NB4 (cell line): ENCODE results near the gene GPR137B.

Experiments
- CTCF ChIP-seq: IDR thresholded peaks from one replicate; pipeline ENCODE4 v1.5.1; 2012; ENCODE audit warnings: low read depth, low read length
- POLR2A ChIP-seq: IDR thresholded peaks from 2 replicates; pipeline ENCODE4 v1.6.1; 2011; ENCODE audit warnings: mild to moderate bottlenecking; ENCODE audit not compliant: insufficient read length; ENCODE audit errors: extremely low read depth
- TF ChIP-seq, protein P1 (sequence below): IDR thresholded peaks from 2 replicates; pipeline ENCODE4 v1.6.1; 2011; ENCODE audit warnings: low read depth, low read length

GRCh38 chr1:236147521-236148469, 5.5 kb downstream of the GPR137B start:
- TF ChIP-seq CTCF: no peak
- TF ChIP-seq POLR2A: no peak
- TF ChIP-seq, protein P1, sequence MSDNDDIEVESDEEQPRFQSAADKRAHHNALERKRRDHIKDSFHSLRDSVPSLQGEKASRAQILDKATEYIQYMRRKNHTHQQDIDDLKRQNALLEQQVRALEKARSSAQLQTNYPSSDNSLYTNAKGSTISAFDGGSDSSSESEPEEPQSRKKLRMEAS: no peak
